ENCODE data around the gene CAVIN2.

CAVIN2 gene

GRCh38 chr2:191862156-191862775 lies 15.4 kb upstream of the CAVIN2 start:
- H3K9me3 ChIP-seq (ENCODE audit: control insufficient read depth, insufficient read depth, low read length): no peaks in the 10 kb centered on the region
- H3K9ac ChIP-seq (ENCODE audit: low read depth, low read length): no peak overlapping the region
- no peaks in the 10 kb centered on the region for H3K27me3 ChIP-seq (ENCODE audit: control insufficient read depth, insufficient read depth, low read length)
- H3K4me3 ChIP-seq (ENCODE audit: low read depth, low read length): no peak overlapping the region
- no peaks in the 10 kb centered on the region for H3K36me3 ChIP-seq (ENCODE audit: control insufficient read depth, insufficient read depth, low read length)
- no peaks in the 10 kb centered on the region for H3K4me1 ChIP-seq (ENCODE audit: control insufficient read depth, insufficient read depth, low read length)

- no peaks in the 10 kb centered on the region for H3K27me3 ChIP-seq (ENCODE audit: control insufficient read depth, insufficient read depth, low read length)
- H3K4me1 ChIP-seq (ENCODE audit: control insufficient read depth, insufficient read depth, low read length): no peaks in the 10 kb centered on the region
- H3K36me3 ChIP-seq (ENCODE audit: control insufficient read depth, insufficient read depth, low read length): no peaks in the 10 kb centered on the region
- no peaks in the 10 kb centered on the region for H3K9me3 ChIP-seq (ENCODE audit: control insufficient read depth, insufficient read depth, low read length)
- H3K9ac ChIP-seq (ENCODE audit: low read depth, low read length): no peak overlapping the region
- no peak overlapping the region for H3K4me3 ChIP-seq (ENCODE audit: low read depth, low read length)
These were observed 14.0 kb upstream of the CAVIN2 start for GRCh38 chr2:191860760-191861466.

- no peaks in the 10 kb centered on the region for H3K27me3 ChIP-seq (ENCODE audit: control insufficient read depth, insufficient read depth, low read length)
- no peaks in the 10 kb centered on the region for H3K9me3 ChIP-seq (ENCODE audit: control insufficient read depth, insufficient read depth, low read length)
These were observed 12.8 kb upstream of the CAVIN2 start for GRCh38 chr2:191859681-191860080.

GRCh38 chr2:191857886-191858285 lies 11.0 kb upstream of the CAVIN2 start:
- Histone ChIP-seq H3K36me3 (ENCODE audit: control insufficient read depth, insufficient read depth, low read length) (no peaks in the 10 kb centered on the region), H3K27me3 (ENCODE audit: control insufficient read depth, insufficient read depth, low read length) (no peaks in the 10 kb centered on the region), H3K9me3 (ENCODE audit: control insufficient read depth, insufficient read depth, low read length) (no peaks in the 10 kb centered on the region), H3K9ac (ENCODE audit: low read depth, low read length) (no peak overlapping the region), H3K4me1 (ENCODE audit: control insufficient read depth, insufficient read depth, low read length) (peaks cover 4% of the 10 kb centered on the region), H3K4me3 (ENCODE audit: low read depth, low read length) (no peak overlapping the region)

More at GRCh38 chr2:191859681-191860080, 12.8 kb upstream of the CAVIN2 start:
- Histone ChIP-seq H3K36me3 (ENCODE audit: control insufficient read depth, insufficient read depth, low read length) (no peaks in the 10 kb centered on the region), H3K4me3 (ENCODE audit: low read depth, low read length) (no peak overlapping the region), H3K4me1 (ENCODE audit: control insufficient read depth, insufficient read depth, low read length) (peaks cover 4% of the 10 kb centered on the region), H3K9ac (ENCODE audit: low read depth, low read length) (no peak overlapping the region)

GRCh38 chr2:191857259-191857805 lies 10.4 kb upstream of the CAVIN2 start:
- H3K4me1 ChIP-seq (ENCODE audit: control insufficient read depth, insufficient read depth, low read length): peaks cover 4% of the 10 kb centered on the region
- no peak overlapping the region for H3K4me3 ChIP-seq (ENCODE audit: low read depth, low read length)
- H3K9ac ChIP-seq (ENCODE audit: low read depth, low read length): no peak overlapping the region
- H3K27me3 ChIP-seq (ENCODE audit: control insufficient read depth, insufficient read depth, low read length): no peaks in the 10 kb centered on the region
- no peaks in the 10 kb centered on the region for H3K36me3 ChIP-seq (ENCODE audit: control insufficient read depth, insufficient read depth, low read length)
- no peaks in the 10 kb centered on the region for H3K9me3 ChIP-seq (ENCODE audit: control insufficient read depth, insufficient read depth, low read length)

GRCh38 chr2:191856111-191856876 lies 9.4 kb upstream of the CAVIN2 start:
- Histone ChIP-seq H3K4me1 (ENCODE audit: control insufficient read depth, insufficient read depth, low read length) (peaks cover 4% of the 10 kb centered on the region), H3K36me3 (ENCODE audit: control insufficient read depth, insufficient read depth, low read length) (no peaks in the 10 kb centered on the region), H3K9ac (ENCODE audit: low read depth, low read length) (no peak overlapping the region), H3K4me3 (ENCODE audit: low read depth, low read length) (no peak overlapping the region), H3K27me3 (ENCODE audit: control insufficient read depth, insufficient read depth, low read length) (no peaks in the 10 kb centered on the region), H3K9me3 (ENCODE audit: control insufficient read depth, insufficient read depth, low read length) (no peaks in the 10 kb centered on the region)

GRCh38 chr2:191855382-191855781 lies 8.5 kb upstream of the CAVIN2 start:
- Histone ChIP-seq H3K4me3 (ENCODE audit: low read depth, low read length) (no peak overlapping the region), H3K4me1 (ENCODE audit: control insufficient read depth, insufficient read depth, low read length) (peaks cover 4% of the 10 kb centered on the region), H3K9ac (ENCODE audit: low read depth, low read length) (no peak overlapping the region), H3K9me3 (ENCODE audit: control insufficient read depth, insufficient read depth, low read length) (no peaks in the 10 kb centered on the region), H3K36me3 (ENCODE audit: control insufficient read depth, insufficient read depth, low read length) (no peaks in the 10 kb centered on the region), H3K27me3 (ENCODE audit: control insufficient read depth, insufficient read depth, low read length) (no peaks in the 10 kb centered on the region)

- peaks cover 4% of the 10 kb centered on the region for H3K4me1 ChIP-seq (ENCODE audit: control insufficient read depth, insufficient read depth, low read length)
- H3K27me3 ChIP-seq (ENCODE audit: control insufficient read depth, insufficient read depth, low read length): no peaks in the 10 kb centered on the region
- no peaks in the 10 kb centered on the region for H3K9me3 ChIP-seq (ENCODE audit: control insufficient read depth, insufficient read depth, low read length)
- H3K9ac ChIP-seq (ENCODE audit: low read depth, low read length): no peak overlapping the region
- no peaks in the 10 kb centered on the region for H3K36me3 ChIP-seq (ENCODE audit: control insufficient read depth, insufficient read depth, low read length)
- no peak overlapping the region for H3K4me3 ChIP-seq (ENCODE audit: low read depth, low read length)
These were observed 7.8 kb upstream of the CAVIN2 start for GRCh38 chr2:191854382-191855372.

GRCh38 chr2:191853843-191854242 lies 7.0 kb upstream of the CAVIN2 start:
- Histone ChIP-seq H3K9ac (ENCODE audit: low read depth, low read length) (no peak overlapping the region), H3K36me3 (ENCODE audit: control insufficient read depth, insufficient read depth, low read length) (no peaks in the 10 kb centered on the region), H3K9me3 (ENCODE audit: control insufficient read depth, insufficient read depth, low read length) (no peaks in the 10 kb centered on the region), H3K27me3 (ENCODE audit: control insufficient read depth, insufficient read depth, low read length) (no peaks in the 10 kb centered on the region), H3K4me3 (ENCODE audit: low read depth, low read length) (no peak overlapping the region), H3K4me1 (ENCODE audit: control insufficient read depth, insufficient read depth, low read length) (peaks cover 4% of the 10 kb centered on the region)

- H3K27me3 ChIP-seq (ENCODE audit: control insufficient read depth, insufficient read depth, low read length): no peaks in the 10 kb centered on the region
- H3K36me3 ChIP-seq (ENCODE audit: control insufficient read depth, insufficient read depth, low read length): no peaks in the 10 kb centered on the region
- H3K4me1 ChIP-seq (ENCODE audit: control insufficient read depth, insufficient read depth, low read length): peaks cover 4% of the 10 kb centered on the region
- no peaks in the 10 kb centered on the region for H3K9me3 ChIP-seq (ENCODE audit: control insufficient read depth, insufficient read depth, low read length)
- H3K4me3 ChIP-seq (ENCODE audit: low read depth, low read length): no peak overlapping the region
- H3K9ac ChIP-seq (ENCODE audit: low read depth, low read length): no peak overlapping the region
These were observed 4.3 kb upstream of the CAVIN2 start for GRCh38 chr2:191851158-191851557.
